NCI-H1417 treated with DMSO at 0.1 percent for 48 hours (cell line): Measurements from ENCODE around the gene CMIP.
A peak's percentile ranks its signal among the peaks of the same experiment; 100 is the strongest.
"Not testable (repeated sequence)": the region's sequence is repeated elsewhere in the genome, so short reads cannot be mapped to it uniquely, and the experiment has no call there.

Source experiments
- DNase-seq: peaks from one replicate; lab custom pipeline; 2025; lab: John Stamatoyannopoulos, UW

CMIP gene

GRCh38 chr16:81719993-81720392, 275.4 kb downstream of the CMIP start:
- DNase-seq, result no peak

- no peak for DNase-seq
Measured at GRCh38 chr16:81720973-81721906, 276.6 kb downstream of the CMIP start.

GRCh38 chr16:81723098-81723723, 278.6 kb downstream of the CMIP start:
- peak; percentile 65 for DNase-seq

- DNase-seq, result no peak
Measured at GRCh38 chr16:81728435-81728834, 283.8 kb downstream of the CMIP start.

- DNase-seq, result no peak
Measured at GRCh38 chr16:81729451-81729850, 284.8 kb downstream of the CMIP start.

- peak; percentile 49 for DNase-seq
Measured at GRCh38 chr16:81730090-81731051, 285.8 kb downstream of the CMIP start.

- DNase-seq, result no peak
Measured at GRCh38 chr16:81731649-81732048, 287.0 kb downstream of the CMIP start.

GRCh38 chr16:81732699-81733098, 288.1 kb downstream of the CMIP start:
- DNase-seq, result no peak

GRCh38 chr16:81733295-81733694, 288.7 kb downstream of the CMIP start:
- DNase-seq, result no peak

GRCh38 chr16:81734632-81735434, 290.2 kb downstream of the CMIP start:
- no peak for DNase-seq

GRCh38 chr16:81737885-81738536, 293.4 kb downstream of the CMIP start:
- DNase-seq, result peak; percentile 11

GRCh38 chr16:81738783-81739496, 294.3 kb downstream of the CMIP start:
- no peak for DNase-seq

- DNase-seq, result no peak
Measured at GRCh38 chr16:81739503-81739902, 294.9 kb downstream of the CMIP start.

GRCh38 chr16:81740169-81740568, 295.6 kb downstream of the CMIP start:
- DNase-seq, result no peak

GRCh38 chr16:81741430-81741770, 296.8 kb downstream of the CMIP start:
- not testable (repeated sequence) for DNase-seq

- no peak for DNase-seq
Measured at GRCh38 chr16:81744385-81744784, 299.8 kb downstream of the CMIP start.

GRCh38 chr16:81744911-81745310, 300.3 kb downstream of the CMIP start:
- no peak for DNase-seq

- no peak for DNase-seq
Measured at GRCh38 chr16:81745704-81746558, 301.3 kb downstream of the CMIP start.

- DNase-seq, result no peak
Measured at GRCh38 chr16:81746566-81746965, 302.0 kb downstream of the CMIP start.
